CMK (cell line): ENCODE measurements around the gene MCAM.

ENCODE experiments used
- DNase-seq: peaks from one replicate; pipeline ENCODE4 v3.0.0-alpha.2; 2010; ENCODE audit warnings: low read depth

Gene MCAM

GRCh38 chr11:119316729-119317591, at the start of gene MCAM:
TSS of gene MCAM (minus strand) at chr11:119317130. CDS start at chr11:119317101, 29 bp downstream.
- no peak for DNase-seq

GRCh38 chr11:119365071-119365591, 48.2 kb upstream of the MCAM start:
- DNase-seq, result no peak

- DNase-seq, result no peak
Measured at GRCh38 chr11:119363851-119364590, 47.1 kb upstream of the MCAM start.

GRCh38 chr11:119363081-119363850, 46.3 kb upstream of the MCAM start:
- DNase-seq, result no peak

- DNase-seq, result no peak
Measured at GRCh38 chr11:119362741-119363080, 45.8 kb upstream of the MCAM start.

GRCh38 chr11:119361941-119362725, 45.2 kb upstream of the MCAM start:
- no peak for DNase-seq

- DNase-seq, result no peak
Measured at GRCh38 chr11:119361056-119361787, 44.3 kb upstream of the MCAM start.

- no peak for DNase-seq
Measured at GRCh38 chr11:119359365-119360214, 42.7 kb upstream of the MCAM start.

GRCh38 chr11:119357074-119357473, 40.1 kb upstream of the MCAM start:
- no peak for DNase-seq

- peak; percentile 58 for DNase-seq
Measured at GRCh38 chr11:119356349-119357031, 39.6 kb upstream of the MCAM start.

GRCh38 chr11:119355091-119355843, 38.3 kb upstream of the MCAM start:
- DNase-seq, result no peak

GRCh38 chr11:119352857-119353260, 35.9 kb upstream of the MCAM start:
- no peak for DNase-seq

GRCh38 chr11:119351232-119351631, 34.3 kb upstream of the MCAM start:
- no peak for DNase-seq

GRCh38 chr11:119350302-119350701, 33.4 kb upstream of the MCAM start:
- no peak for DNase-seq

GRCh38 chr11:119347940-119348605, 31.1 kb upstream of the MCAM start:
- no peak for DNase-seq

- DNase-seq, result no peak
Measured at GRCh38 chr11:119347242-119347641, 30.3 kb upstream of the MCAM start.

GRCh38 chr11:119346605-119347004, 29.7 kb upstream of the MCAM start, which contains the start of gene MFRP:
TSS of gene MFRP (minus strand) at chr11:119346705. CDS start at chr11:119346513, 192 bp downstream.
- no peak for DNase-seq

GRCh38 chr11:119345685-119346084, 28.8 kb upstream of the MCAM start:
- no peak for DNase-seq
